GM21447 (cell line): ENCODE results near the gene NDUFS8.

Experiments used
- ATAC-seq: cut with Tn5 transposase; IDR thresholded peaks from one replicate; pipeline ENCODE4 v1.9.1; 2021; ENCODE audit not compliant: unreplicated experiment

NDUFS8 gene

GRCh38 chr11:68002938-68003845 lies 27.3 kb upstream of the NDUFS8 start:
- no peak for ATAC-seq

GRCh38 chr11:68003846-68004550 lies 26.5 kb upstream of the NDUFS8 start, which contains the start of gene UNC93B1:
TSS of gene UNC93B1 (minus strand) at chr11:68004097. CDS start at chr11:68004043, 54 bp downstream.
- no peak for ATAC-seq

GRCh38 chr11:68004551-68005335 lies 25.7 kb upstream of the NDUFS8 start:
- no peak for ATAC-seq

GRCh38 chr11:68006606-68007166 lies 23.8 kb upstream of the NDUFS8 start:
- no peak for ATAC-seq

- ATAC-seq: no peak
These were observed 22.7 kb upstream of the NDUFS8 start for GRCh38 chr11:68007498-68008380.

- ATAC-seq: no peak
These were observed 21.8 kb upstream of the NDUFS8 start for GRCh38 chr11:68008381-68009337.

- ATAC-seq: no peak
These were observed 20.9 kb upstream of the NDUFS8 start for GRCh38 chr11:68009391-68010089.

- ATAC-seq: no peak
These were observed 20.1 kb upstream of the NDUFS8 start, which contains the start of gene ALDH3B1 for GRCh38 chr11:68010090-68011041. TSS of gene ALDH3B1 (plus strand) at chr11:68010327. CDS start at chr11:68015298, 4,971 bp downstream.

- ATAC-seq: no peak
These were observed 19.2 kb upstream of the NDUFS8 start for GRCh38 chr11:68011051-68011943.

GRCh38 chr11:68012044-68012842 lies 18.2 kb upstream of the NDUFS8 start:
- no peak for ATAC-seq

GRCh38 chr11:68012843-68013610 lies 17.5 kb upstream of the NDUFS8 start:
- no peak for ATAC-seq

- ATAC-seq: no peak
These were observed 16.8 kb upstream of the NDUFS8 start for GRCh38 chr11:68013611-68014156.

- no peak for ATAC-seq
These were observed 16.1 kb upstream of the NDUFS8 start for GRCh38 chr11:68014157-68014946.
